ENCODE results near the gene IGFBP7. TPM values are rescaled to one million over a fixed set of nuclear protein-coding genes. Genes with fewer than 3 reads are reported as not detected.

Gene IGFBP7
- total and polyA plus RNA-seq, 2 of the 8 experiments (the other 6 are each of a cell fraction or from before 2014, with no cell fraction given), result 0.17 to 0.48 TPM

- Histone ChIP-seq H4K5ac (ENCODE audit: insufficient read length, low read depth, low read length) (no peak overlapping the region), H3K4me1 (replicated peaks in 1 of 4; ENCODE audit: control insufficient read depth in 3 of 4, insufficient read depth in 4 of 4, low read length in 3 of 4) (peaks cover 0 to 8% (median 4%) of the 10 kb centered on the region in 4 experiments; a peak in 2 of 7 replicates), H4K8ac (ENCODE audit: extremely low read depth, insufficient read depth, low read length) (no peak overlapping the region), H3K4me2 (ENCODE audit: insufficient read depth in 1 of 2, low read depth in 2 of 2, low read length in 2 of 2) (no peak overlapping the region; a peak in 1 of 4 replicates), H3K23ac (ENCODE audit: insufficient read length) (no peak overlapping the region), H2BK20ac (ENCODE audit: low read length) (no peak overlapping the region), H3K18ac (ENCODE audit: extremely low read depth, low read length) (no peak overlapping the region), H2AK5ac (ENCODE audit: low read depth, low read length) (no peak overlapping the region), H2BK5ac (ENCODE audit: low read depth, low read length) (no peak overlapping the region), H2BK120ac (replicated peaks; ENCODE audit: low read depth, low read length) (no peak overlapping the region), H3K27ac (ENCODE audit: low read depth, low read length) (no peak overlapping the region), H3K9me3 (ENCODE audit: insufficient read depth in 2 of 2, low read depth in 1 of 2, low read length in 1 of 2) (peaks cover 0 to 5% of the 10 kb centered on the region in 2 experiments; a peak in 3 of 4 replicates), H4K91ac (replicated peaks; ENCODE audit: insufficient read length, low read length) (no peak overlapping the region), H3K14ac (ENCODE audit: insufficient read length) (no peak overlapping the region), H3K9ac (replicated peaks in 1 of 4; ENCODE audit: extremely low read depth in 1 of 4, low read depth in 3 of 4, low read length in 3 of 4) (no peak overlapping the region), H2AFZ (ENCODE audit: low read length) (no peak overlapping the region), H3K27me3 (replicated peaks in 1 of 4; ENCODE audit: control insufficient read depth in 3 of 4, extremely low read depth in 1 of 4, insufficient read depth in 3 of 4, low read length in 3 of 4) (peaks cover 0 to 19% (median 4%) of the 10 kb centered on the region in 4 experiments; a peak in 5 of 7 replicates), H3K56ac (replicated peaks; ENCODE audit: insufficient read length, low read depth, low read length) (no peak overlapping the region), H3K79me1 (ENCODE audit: low read depth, low read length) (no peaks in the 10 kb centered on the region), H3K4me3 (ENCODE audit: extremely low read depth in 1 of 4, insufficient read depth in 2 of 4, low read depth in 3 of 4, low read length in 4 of 4) (no peak overlapping the region), H4K20me1 (replicated peaks in 1 of 2; ENCODE audit: control insufficient read depth in 1 of 2, insufficient read depth in 2 of 2, low read length in 2 of 2) (no peaks in the 10 kb centered on the region), H2BK12ac (ENCODE audit: low read depth, low read length) (no peak overlapping the region), H2BK15ac (ENCODE audit: low read length) (no peak overlapping the region), H3K36me3 (ENCODE audit: control insufficient read depth in 2 of 4, insufficient read depth in 4 of 4, low read length in 3 of 4) (no peaks in the 10 kb centered on the region), H3K79me2 (ENCODE audit: control insufficient read depth in 1 of 2, insufficient read depth in 2 of 2, low read length in 2 of 2) (no peaks in the 10 kb centered on the region), H3K23me2 (ENCODE audit: low read depth, low read length) (no peaks in the 10 kb centered on the region), H3K4ac (replicated peaks; ENCODE audit: insufficient read length, low read depth, low read length) (no peak overlapping the region)
- TF ChIP-seq PHF8 (conservative IDR thresholded peaks at IDR 0.05; ENCODE audit: low read depth, low read length), result no peak
- WGBS, 2 experiments (ENCODE audit: extremely low coverage in 1 of 2, insufficient coverage in 1 of 2, insufficient read length in 1 of 2, insufficient replicate concordance in 2 of 2, low coverage in 1 of 2, low lambda C conversion rate in 2 of 2, missing lambda C conversion rate in 1 of 2), result 48% methylated on average over 3 of the region's 3 CpGs; no CpG with 5 or more reads in 1 of the 2 experiments
- no peak for FAIRE-seq
- ChIA-PET CTCF (ENCODE audit: partially characterized antibody) (interaction anchor here (1.1 to 1.3 kb wide), 2 partner anchors 9 to 48 kb away, joined by 3 to 5 read pairs; no protein-coding TSS in a partner anchor), POLR2A (ENCODE audit: partially characterized antibody) (interaction anchor here (1.5 kb wide), 1 partner anchor 177 kb away, joined by 3 read pairs; the partner anchor contains the start of gene POLR2B)
- DNase-seq (ENCODE audit: low read depth in 1 of 2, low spot score in 2 of 2), result no peak
These were observed 44.7 kb upstream of the IGFBP7 start for GRCh38 chr4:57154926-57155325.
